ENCODE measurements around the gene KCTD6. TPM values are rescaled to one million over a fixed set of nuclear protein-coding genes. Genes with fewer than 3 reads are reported as not detected.
A peak's percentile ranks its signal among the peaks of the same experiment; 100 is the strongest.

Gene KCTD6
- total and polyA plus RNA-seq, 2 of the 4 experiments (the other 2 are of a cell fraction): 7.0 to 9.2 TPM

DNA sequence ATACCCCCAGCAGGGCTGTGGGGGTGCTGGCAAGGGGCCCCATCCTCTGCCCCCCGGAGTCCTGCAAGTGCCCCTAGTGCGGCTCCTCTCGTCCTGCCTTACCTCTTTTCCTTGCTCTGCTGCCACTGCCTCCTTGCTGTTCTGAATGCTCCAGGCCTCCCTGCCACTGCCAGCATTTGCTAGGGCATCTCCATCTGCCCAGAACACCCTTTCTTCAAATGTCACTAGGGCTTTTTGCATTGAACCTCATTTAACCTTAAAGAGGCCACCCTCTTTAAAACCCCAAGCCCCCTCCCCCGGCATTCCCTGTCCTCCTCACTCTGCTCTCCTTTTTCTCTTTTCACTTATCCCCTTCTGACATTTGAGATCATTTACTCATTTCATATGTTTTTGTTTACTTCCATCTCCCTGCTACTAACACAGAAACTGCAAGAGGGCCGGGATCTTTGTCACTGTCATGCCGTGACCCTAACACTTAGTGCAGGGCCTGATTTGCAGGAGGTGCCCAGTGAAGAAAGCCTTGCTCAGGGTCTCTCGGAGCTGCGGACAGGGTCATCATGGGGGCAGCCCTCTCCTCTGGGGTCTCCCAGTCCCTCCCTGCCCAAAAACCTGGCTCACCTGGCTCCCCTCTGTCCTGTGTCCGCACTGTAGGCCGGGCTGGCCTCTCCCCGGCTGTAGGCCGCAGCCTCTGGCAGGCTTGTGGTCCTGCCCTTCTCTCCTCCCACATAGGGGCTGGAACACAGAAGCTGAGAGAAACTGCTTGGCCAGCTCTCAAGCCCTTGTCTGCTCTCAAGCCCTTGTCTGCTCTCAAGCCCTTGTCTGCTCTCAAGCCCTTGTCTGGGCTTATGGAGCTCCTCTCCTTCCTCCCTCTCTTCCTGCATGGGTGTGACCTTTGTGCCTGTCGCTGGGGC, 44.9 kb downstream of the KCTD6 start, which contains the start of gene ACOX2:
Gene ACOX2, minus strand, starts transcription at position 690 of the 911 bp plus-strand sequence. CDS start 2,084 bp downstream, outside the sequence.
- Histone ChIP-seq H3K9me3 (ENCODE audit: control insufficient read depth, insufficient read depth, low read length) (no peaks in the 10 kb centered on the region), H3K9me1 (ENCODE audit: insufficient read depth, low read length) (no peaks in the 10 kb centered on the region; the same call in 1 of the 2 replicates), H3K14ac (replicated peaks; ENCODE audit: low read depth, low read length) (peak within 1 kb of the TSS; percentile 52), H3K79me1 (ENCODE audit: low read depth in 1 of 2, low read length in 2 of 2) (no peaks in the 10 kb centered on the region), H3K27ac (ENCODE audit: insufficient read depth, low read length) (peak within 1 kb of the TSS; percentile 57), H3K4me3 (ENCODE audit: insufficient read depth, low read depth, low read length) (peak within 1 kb of the TSS; percentile 21), H3K9ac (ENCODE audit: low read depth, low read length) (peak within 1 kb of the TSS; percentile 85), H2AFZ (replicated peaks; ENCODE audit: low read length, poor library complexity) (peak within 1 kb of the TSS; percentile 92), H3K27me3 (ENCODE audit: control insufficient read depth, insufficient read depth, low read length) (no peaks in the 10 kb centered on the region), H2BK120ac (ENCODE audit: low read depth, low read length) (peak within 1 kb of the TSS; percentile 19; the same call in 1 of the 2 replicates), H3K23ac (ENCODE audit: low read depth, low read length) (peak within 1 kb of the TSS; percentile 39; the same call in 1 of the 2 replicates), H2BK5ac (ENCODE audit: low read depth, low read length, poor library complexity, severe bottlenecking) (no peak within 1 kb of the TSS), H2BK20ac (ENCODE audit: low read depth, low read length) (0 out of 2 replicates have a peak within 1 kb of the TSS, but pooled peaks have one; percentile 5), H3K36me3 (ENCODE audit: control insufficient read depth, insufficient read depth, low read length) (peaks cover 1% of the 10 kb centered on the region; the same call in 1 of the 2 replicates), H2BK15ac (ENCODE audit: low read depth, low read length) (peak within 1 kb of the TSS; percentile 36; the same call in 1 of the 3 replicates), H4K5ac (ENCODE audit: low read depth, low read length) (peak within 1 kb of the TSS; percentile 70; the same call in 1 of the 2 replicates), H3K56ac (ENCODE audit: extremely low read depth, insufficient read depth, low read length) (no peak within 1 kb of the TSS), H4K8ac (ENCODE audit: low read depth in 2 of 2, low read length in 2 of 2) (peak within 1 kb of the TSS; percentile 75 to 86), H4K91ac (ENCODE audit: insufficient read depth, low read depth, low read length) (peak within 1 kb of the TSS; percentile 32; the same call in 1 of the 2 replicates), H4K20me1 (ENCODE audit: insufficient read depth, low read length) (no peaks in the 10 kb centered on the region), H3K18ac (ENCODE audit: low read depth, low read length) (no peak within 1 kb of the TSS; the same call in 1 of the 2 replicates), H3K4ac (ENCODE audit: low read depth, low read length) (peak within 1 kb of the TSS; percentile 76), H3K4me2 (ENCODE audit: low read depth, low read length) (peak within 1 kb of the TSS; percentile 77), H3K4me1 (ENCODE audit: control insufficient read depth, insufficient read depth, low read length) (peaks cover 16% of the 10 kb centered on the region), H2AK9ac (replicated peaks; ENCODE audit: low read depth, low read length, poor library complexity) (no peak within 1 kb of the TSS), H2AK5ac (ENCODE audit: low read depth, low read length) (no peak within 1 kb of the TSS; the same call in 1 of the 2 replicates)
- dilution Hi-C loops (cut with HindIII; ENCODE audit: low sequenced_read_pairs, unreplicated experiment): no loop called here
- in situ Hi-C loops (cut with MboI; ENCODE audit: low sequenced_read_pairs): no loop called here
- 40% methylated on average over 8 of the region's 13 CpGs; no CpG with 5 or more reads in 1 of the 2 experiments for WGBS, 2 experiments (ENCODE audit: extremely low coverage in 2 of 2, insufficient read length in 1 of 2)
- DNase-seq (peak; percentile 70), ATAC-seq (ENCODE audit: low read depth) (peak; percentile 91)
- BruUV-seq (replicated peaks): no TSS peak
- intact Hi-C loops (cut with micrococcal nuclease): no loop called here
- POLR2A ChIA-PET (ENCODE audit: unreplicated experiment): interaction anchor here (0.6 kb wide), 1 partner anchor 215 kb away, joined by 3 read pairs; no protein-coding TSS in a partner anchor
- CTCF ChIA-PET: interaction anchor here (0.8 kb wide), 1 partner anchor 107 kb away, joined by 4 read pairs; no protein-coding TSS in a partner anchor
- no peak for TF ChIP-seq ELK1 (IDR thresholded peaks at IDR 0.05; ENCODE audit: borderline replicate concordance, low read depth, low read length)
- no peak for TF ChIP-seq MAZ (IDR thresholded peaks at IDR 0.05; ENCODE audit: borderline replicate concordance, low read depth, low read length)
- TF ChIP-seq RAD21 (IDR thresholded peaks at IDR 0.05; ENCODE audit: low read length): no peak
- no peak for TF ChIP-seq CTCF (conservative IDR thresholded peaks at IDR 0.05; ENCODE audit: low read depth, low read length)
- no peak for TF ChIP-seq MAFK (IDR thresholded peaks at IDR 0.05; ENCODE audit: low read depth, low read length)
- no peak for TF ChIP-seq CEBPB (IDR thresholded peaks at IDR 0.05; ENCODE audit: low read depth, low read length)
- TF ChIP-seq POLR2A (IDR thresholded peaks at IDR 0.05; ENCODE audit: low read depth, low read length): no peak
- TF ChIP-seq, protein P1, sequence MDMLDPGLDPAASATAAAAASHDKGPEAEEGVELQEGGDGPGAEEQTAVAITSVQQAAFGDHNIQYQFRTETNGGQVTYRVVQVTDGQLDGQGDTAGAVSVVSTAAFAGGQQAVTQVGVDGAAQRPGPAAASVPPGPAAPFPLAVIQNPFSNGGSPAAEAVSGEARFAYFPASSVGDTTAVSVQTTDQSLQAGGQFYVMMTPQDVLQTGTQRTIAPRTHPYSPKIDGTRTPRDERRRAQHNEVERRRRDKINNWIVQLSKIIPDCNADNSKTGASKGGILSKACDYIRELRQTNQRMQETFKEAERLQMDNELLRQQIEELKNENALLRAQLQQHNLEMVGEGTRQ (IDR thresholded peaks at IDR 0.05; ENCODE audit: low read depth, low read length): no peak
- TF ChIP-seq BHLHE40 (IDR thresholded peaks at IDR 0.05; ENCODE audit: low read depth, low read length): no peak
- TF ChIP-seq NFE2L2 (IDR thresholded peaks at IDR 0.05; ENCODE audit: low read depth, low read length): no peak
- no peak for TF ChIP-seq RFX5 (IDR thresholded peaks at IDR 0.05; ENCODE audit: low read depth, low read length)
- TF ChIP-seq SMC3 (IDR thresholded peaks at IDR 0.05; ENCODE audit: low read depth, low read length): no peak

Measured in IMR-90 (cell line).